HG02759 (cell line): ENCODE measurements around the gene ZDHHC11.
"Not testable (repeated sequence)": the region's sequence is repeated elsewhere in the genome, so short reads cannot be mapped to it uniquely, and the experiment has no call there.

Source experiments
- ATAC-seq: cut with Tn5 transposase; IDR thresholded peaks from one replicate; pipeline ENCODE4 v1.9.1; 2021; ENCODE audit warnings: mild to moderate bottlenecking, moderate library complexity; ENCODE audit not compliant: unreplicated experiment

Gene ZDHHC11

GRCh38 chr5:763998-764781 is 86.6 kb downstream of the ZDHHC11 start:
- no peak for ATAC-seq

GRCh38 chr5:763397-763796 is 87.4 kb downstream of the ZDHHC11 start:
- no peak for ATAC-seq

- not testable (repeated sequence) for ATAC-seq
Observed at GRCh38 chr5:762996-763395, 87.8 kb downstream of the ZDHHC11 start.

GRCh38 chr5:761854-762710 is 88.7 kb downstream of the ZDHHC11 start:
- no peak for ATAC-seq

GRCh38 chr5:761059-761771 is 89.6 kb downstream of the ZDHHC11 start:
- ATAC-seq: no peak

GRCh38 chr5:760363-761058 is 90.3 kb downstream of the ZDHHC11 start:
- ATAC-seq: no peak

- ATAC-seq: no peak
Observed at GRCh38 chr5:759781-760362, 90.9 kb downstream of the ZDHHC11 start.

- no peak for ATAC-seq
Observed at GRCh38 chr5:759111-759751, 91.6 kb downstream of the ZDHHC11 start.

GRCh38 chr5:758698-759053 is 92.1 kb downstream of the ZDHHC11 start:
- ATAC-seq: no peak

- no peak for ATAC-seq
Observed at GRCh38 chr5:757931-758697, 92.7 kb downstream of the ZDHHC11 start.

- ATAC-seq: no peak
Observed at GRCh38 chr5:757346-757930, 93.3 kb downstream of the ZDHHC11 start.

GRCh38 chr5:756865-757345 is 93.9 kb downstream of the ZDHHC11 start:
- ATAC-seq: no peak

GRCh38 chr5:756171-756570 is 94.6 kb downstream of the ZDHHC11 start:
- no peak for ATAC-seq

GRCh38 chr5:754143-754632 is 96.6 kb downstream of the ZDHHC11 start:
- ATAC-seq: not testable (repeated sequence)

- ATAC-seq: not testable (repeated sequence)
Observed at GRCh38 chr5:753567-754142, 97.1 kb downstream of the ZDHHC11 start.

- not testable (repeated sequence) for ATAC-seq
Observed at GRCh38 chr5:752532-753115, 98.2 kb downstream of the ZDHHC11 start.

GRCh38 chr5:751992-752391 is 98.8 kb downstream of the ZDHHC11 start:
- not testable (repeated sequence) for ATAC-seq

GRCh38 chr5:751496-751895 is 99.3 kb downstream of the ZDHHC11 start:
- ATAC-seq: no peak
